Adrenal gland (tissue), 5 donors: ENCODE data around the gene ULBP3.

Experiments
- POLR2A ChIP-seq, 2 donors: fragments of 450-650 bp; IDR thresholded peaks; one replicate each; pipeline ENCODE4 v1.6.1; 2017; ENCODE audit warnings: antibody characterized with exemption in 2 of 2, mild to moderate bottlenecking in 2 of 2, moderate library complexity in 1 of 2
- TF ChIP-seq, protein P1 (sequence below), 6 experiments: fragments of 450-650 bp in 4 of 6; fragments of 200-600 bp in 2 of 6; sonication (generic) in 1 of 6; IDR thresholded peaks; 1 replicate in 5 of 6; 2 replicates in 1 of 6; pipeline versions ENCODE4 v1.5.1 to v1.8.0; 2016 to 2021; ENCODE audit warnings: antibody characterized with exemption in 6 of 6, mild to moderate bottlenecking in 2 of 6, moderate library complexity in 1 of 6
- donor health status: DM: no; HTN: no; CAD: no.

DNA sequence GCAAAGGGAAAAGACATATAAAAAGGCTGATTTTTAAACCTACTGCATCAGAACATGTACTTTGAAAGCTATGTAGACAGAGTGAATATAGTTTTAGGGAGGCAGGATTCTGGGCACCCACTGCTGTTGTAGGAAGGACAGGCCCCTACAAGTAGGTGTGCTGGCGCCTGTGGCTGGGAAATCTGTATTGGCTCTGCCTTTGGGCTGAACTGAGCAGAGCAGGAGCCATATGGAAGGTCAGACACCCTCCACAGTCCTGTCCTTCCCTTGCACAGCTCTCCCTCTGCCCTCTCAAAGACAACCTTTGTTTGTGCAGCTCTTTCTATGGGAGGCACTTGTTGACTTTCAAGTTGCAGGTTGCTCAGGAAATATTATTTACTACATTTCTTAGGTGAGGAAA is 18.4 kb upstream of the ULBP3 start:
- no peak for TF ChIP-seq POLR2A (IDR thresholded peaks at IDR 0.05)
- TF ChIP-seq, protein P1, sequence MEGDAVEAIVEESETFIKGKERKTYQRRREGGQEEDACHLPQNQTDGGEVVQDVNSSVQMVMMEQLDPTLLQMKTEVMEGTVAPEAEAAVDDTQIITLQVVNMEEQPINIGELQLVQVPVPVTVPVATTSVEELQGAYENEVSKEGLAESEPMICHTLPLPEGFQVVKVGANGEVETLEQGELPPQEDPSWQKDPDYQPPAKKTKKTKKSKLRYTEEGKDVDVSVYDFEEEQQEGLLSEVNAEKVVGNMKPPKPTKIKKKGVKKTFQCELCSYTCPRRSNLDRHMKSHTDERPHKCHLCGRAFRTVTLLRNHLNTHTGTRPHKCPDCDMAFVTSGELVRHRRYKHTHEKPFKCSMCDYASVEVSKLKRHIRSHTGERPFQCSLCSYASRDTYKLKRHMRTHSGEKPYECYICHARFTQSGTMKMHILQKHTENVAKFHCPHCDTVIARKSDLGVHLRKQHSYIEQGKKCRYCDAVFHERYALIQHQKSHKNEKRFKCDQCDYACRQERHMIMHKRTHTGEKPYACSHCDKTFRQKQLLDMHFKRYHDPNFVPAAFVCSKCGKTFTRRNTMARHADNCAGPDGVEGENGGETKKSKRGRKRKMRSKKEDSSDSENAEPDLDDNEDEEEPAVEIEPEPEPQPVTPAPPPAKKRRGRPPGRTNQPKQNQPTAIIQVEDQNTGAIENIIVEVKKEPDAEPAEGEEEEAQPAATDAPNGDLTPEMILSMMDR (IDR thresholded peaks at IDR 0.05) = no peak
